COLO668 (cell line): ENCODE measurements around the gene RRAD.
"Not testable (repeated sequence)": the region's sequence is repeated elsewhere in the genome, so short reads cannot be mapped to it uniquely, and the experiment has no call there.

ENCODE experiments used
- DNase-seq: peaks from one replicate; lab custom pipeline; 2025; ENCODE audit not compliant: unreplicated experiment; lab: John Stamatoyannopoulos, UW

Gene RRAD

GRCh38 chr16:66901626-66902025, 23.7 kb downstream of the RRAD start:
- no peak for DNase-seq

GRCh38 chr16:66900721-66901441, 24.5 kb downstream of the RRAD start:
- DNase-seq, result peak; percentile 16

GRCh38 chr16:66899945-66900710, 25.2 kb downstream of the RRAD start:
- DNase-seq, result peak; percentile 86

- no peak for DNase-seq
Observed at GRCh38 chr16:66899310-66899944, 25.9 kb downstream of the RRAD start.

GRCh38 chr16:66898933-66899309, 26.4 kb downstream of the RRAD start:
- no peak for DNase-seq

- DNase-seq, result peak; percentile 5
Observed at GRCh38 chr16:66898207-66898606, 27.1 kb downstream of the RRAD start.

- not testable (repeated sequence) for DNase-seq
Observed at GRCh38 chr16:66896682-66897081, 28.7 kb downstream of the RRAD start.

- DNase-seq, result no peak
Observed at GRCh38 chr16:66895999-66896398, 29.3 kb downstream of the RRAD start.

- DNase-seq, result no peak
Observed at GRCh38 chr16:66895689-66895979, 29.7 kb downstream of the RRAD start.

GRCh38 chr16:66894948-66895688, 30.2 kb downstream of the RRAD start:
- peak; percentile 76 for DNase-seq

GRCh38 chr16:66894055-66894454, 31.3 kb downstream of the RRAD start:
- no peak for DNase-seq

- DNase-seq, result no peak
Observed at GRCh38 chr16:66891797-66892196, 33.5 kb downstream of the RRAD start.

- no peak for DNase-seq
Observed at GRCh38 chr16:66891360-66891759, 34.0 kb downstream of the RRAD start.

GRCh38 chr16:66890799-66891198, 34.5 kb downstream of the RRAD start:
- DNase-seq, result no peak

GRCh38 chr16:66889622-66890021, 35.7 kb downstream of the RRAD start:
- DNase-seq, result no peak

- DNase-seq, result no peak
Observed at GRCh38 chr16:66888647-66889615, 36.4 kb downstream of the RRAD start.

GRCh38 chr16:66886914-66887313, 38.4 kb downstream of the RRAD start:
- no peak for DNase-seq

GRCh38 chr16:66886321-66886720, 39.0 kb downstream of the RRAD start:
- no peak for DNase-seq

- DNase-seq, result no peak
Observed at GRCh38 chr16:66885491-66885890, 39.8 kb downstream of the RRAD start.

GRCh38 chr16:66882702-66883101, 42.6 kb downstream of the RRAD start:
- DNase-seq, result no peak
